GM12878 (cell line): ENCODE measurements around the gene RGS11.

Experiments
- ATF3 ChIP-seq: IDR thresholded peaks from 2 replicates; pipeline ENCODE4 v1.6.1; 2011; ENCODE audit warnings: low read depth, mild to moderate bottlenecking, low read length, moderate library complexity, borderline replicate concordance; ENCODE audit errors: extremely low read depth
- CREB1 ChIP-seq: IDR thresholded peaks from 2 replicates; pipeline ENCODE4 v1.6.1; 2012; ENCODE audit warnings: low read depth, mild to moderate bottlenecking, inconsistent platforms
- CTCF ChIP-seq, 3 experiments: IDR thresholded peaks in 2 of 3; conservative IDR thresholded peaks in 1 of 3; 2 replicates each; pipeline ENCODE4 v1.5.1; 2011; ENCODE audit warnings: low read depth in 3 of 3, low read length in 3 of 3, mild to moderate bottlenecking in 3 of 3, control low read depth in 2 of 3, moderate library complexity in 2 of 3, inconsistent platforms in 1 of 3, mixed read lengths in 1 of 3; ENCODE audit not compliant: control insufficient read depth in 2 of 3, insufficient read depth in 1 of 3; ENCODE audit errors: extremely low read depth in 1 of 3
- DPF2 ChIP-seq: fragments of 450-650 bp; IDR thresholded peaks from 2 replicates; pipeline ENCODE4 v1.6.1; 2017; ENCODE audit warnings: mild to moderate bottlenecking
- EZH2 ChIP-seq: IDR thresholded peaks from 2 replicates; pipeline ENCODE4 v1.6.1; 2012; ENCODE audit warnings: low read depth, mild to moderate bottlenecking, control low read depth, inconsistent platforms, low read length, borderline replicate concordance; ENCODE audit not compliant: control insufficient read depth
- GABPA ChIP-seq: IDR thresholded peaks from 2 replicates; pipeline ENCODE4 v1.6.1; 2014; ENCODE audit warnings: antibody characterized with exemption, low read depth, mild to moderate bottlenecking, inconsistent platforms
- JUNB ChIP-seq: IDR thresholded peaks from 2 replicates; pipeline ENCODE4 v1.6.1; 2016; ENCODE audit warnings: antibody characterized with exemption, mild to moderate bottlenecking
- RAD21 ChIP-seq: IDR thresholded peaks from 2 replicates; pipeline ENCODE4 v1.6.1; 2011; ENCODE audit warnings: mild to moderate bottlenecking, low read depth, low read length, moderate library complexity; ENCODE audit not compliant: insufficient read depth
- SIX5 ChIP-seq: IDR thresholded peaks from 2 replicates; pipeline ENCODE4 v1.6.1; 2011; ENCODE audit warnings: mild to moderate bottlenecking, low read depth, low read length, moderate library complexity; ENCODE audit not compliant: severe bottlenecking
- USF1 ChIP-seq: IDR thresholded peaks from 2 replicates; pipeline ENCODE4 v1.6.1; 2011; ENCODE audit warnings: borderline replicate concordance, low read depth, mild to moderate bottlenecking, moderate library complexity, mixed read lengths, low read length; ENCODE audit not compliant: insufficient read depth; ENCODE audit errors: extremely low read length
- YY1 ChIP-seq: IDR thresholded peaks from 2 replicates; pipeline ENCODE4 v1.6.1; 2011; ENCODE audit warnings: low read depth, mild to moderate bottlenecking, low read length
- ZBTB33 ChIP-seq: fragments of 450-650 bp; IDR thresholded peaks from 2 replicates; pipeline ENCODE4 v1.6.1; 2017; ENCODE audit warnings: mild to moderate bottlenecking

GRCh38 chr16:228151-228851, 47.4 kb downstream of the RGS11 start:
- no peak for TF ChIP-seq RAD21
- TF ChIP-seq JUNB, result no peak
- no peak for TF ChIP-seq EZH2
- TF ChIP-seq USF1, result no peak
- TF ChIP-seq YY1, result no peak
- TF ChIP-seq SIX5, result no peak
- TF ChIP-seq DPF2, result no peak
- no peak for TF ChIP-seq CTCF (IDR thresholded peaks at IDR 0.05 in 2 of 3, conservative IDR thresholded peaks at IDR 0.05 in 1 of 3; ENCODE audit: control insufficient read depth in 2 of 3, extremely low read depth in 1 of 3, insufficient read depth in 1 of 3, low read depth in 3 of 3, low read length in 3 of 3)
- no peak for TF ChIP-seq GABPA
- TF ChIP-seq ATF3, result no peak
- TF ChIP-seq ZBTB33, result no peak
- TF ChIP-seq CREB1, result no peak
